Nephron progenitor cell (in vitro differentiated cells): ENCODE results near the gene SLC29A3.

Source experiments
- DNase-seq: peaks from one replicate; pipeline ENCODE4 v3.0.0; 2021
- H3K27ac Mint-ChIP-seq: 2 replicates; pipeline ENCODE4 v1.8.0; 2021; ENCODE audit warnings: mild to moderate bottlenecking, moderate library complexity, mixed read lengths
- H3K27me3 Mint-ChIP-seq: 2 replicates; pipeline ENCODE4 v1.8.0; 2021; ENCODE audit warnings: mild to moderate bottlenecking, low read depth, mixed read lengths; ENCODE audit not compliant: poor library complexity
- H3K36me3 Mint-ChIP-seq: 2 replicates; pipeline ENCODE4 v1.8.0; 2021; ENCODE audit warnings: low read depth, mixed read lengths
- H3K4me1 Mint-ChIP-seq: 2 replicates; pipeline ENCODE4 v1.8.0; 2021; ENCODE audit warnings: mixed read lengths
- H3K4me3 Mint-ChIP-seq: 2 replicates; pipeline ENCODE4 v1.8.0; 2021; ENCODE audit warnings: mild to moderate bottlenecking, moderate library complexity, mixed read lengths
- H3K9me3 Mint-ChIP-seq: 2 replicates; pipeline ENCODE4 v1.8.0; 2021; ENCODE audit warnings: mild to moderate bottlenecking, moderate library complexity, mixed read lengths
- CTCF ChIP-seq: fragments of 200-600 bp; sonication (generic); IDR thresholded peaks from 2 replicates; pipeline ENCODE4 v1.5.0; 2021; ENCODE audit warnings: antibody characterized with exemption

Gene SLC29A3

DNA sequence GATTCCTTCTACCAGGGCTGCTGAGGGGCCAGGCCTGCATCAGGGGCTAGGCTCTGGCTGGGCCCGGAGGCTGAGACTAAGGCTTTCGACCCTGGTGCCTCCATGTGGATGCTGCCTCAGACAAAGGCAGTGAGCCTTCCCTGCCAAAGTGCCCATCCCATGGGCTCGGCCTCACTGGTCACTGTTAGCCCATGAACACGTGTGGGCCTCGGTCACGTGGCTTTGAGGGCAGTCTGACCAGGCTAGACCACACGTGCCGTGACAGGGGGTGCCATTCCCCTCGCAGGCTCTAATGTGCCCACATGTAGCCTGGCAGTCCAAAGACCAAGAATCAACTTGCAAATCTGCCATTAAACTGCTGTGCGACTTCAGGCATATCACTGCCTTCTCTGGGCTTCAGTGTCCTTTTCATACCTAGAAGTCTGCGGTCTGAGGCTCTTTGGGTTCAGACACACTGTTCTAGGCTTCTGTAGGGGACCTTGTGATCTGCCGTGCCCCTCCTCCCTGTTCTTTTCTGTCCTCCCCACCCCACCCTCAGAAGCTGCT, 17.6 kb upstream of the SLC29A3 start:
- H3K9me3 Mint-ChIP-seq: no peaks in the 10 kb centered on the region
- H3K27me3 Mint-ChIP-seq: peaks cover 2% of the 10 kb centered on the region
- no peak for DNase-seq
- H3K36me3 Mint-ChIP-seq: peaks cover 34% of the 10 kb centered on the region
- no peak for TF ChIP-seq CTCF
- peaks cover 2% of the 10 kb centered on the region for H3K4me1 Mint-ChIP-seq
- H3K4me3 Mint-ChIP-seq: no peak overlapping the region
- no peak overlapping the region for H3K27ac Mint-ChIP-seq

- no peak for DNase-seq
- no peak overlapping the region for H3K4me3 Mint-ChIP-seq
- H3K4me1 Mint-ChIP-seq: peaks cover 12% of the 10 kb centered on the region
- peaks cover 29% of the 10 kb centered on the region for H3K36me3 Mint-ChIP-seq
- H3K27me3 Mint-ChIP-seq: peaks cover 2% of the 10 kb centered on the region
- H3K9me3 Mint-ChIP-seq: no peaks in the 10 kb centered on the region
- no peak for TF ChIP-seq CTCF
- H3K27ac Mint-ChIP-seq: no peak overlapping the region
Measured at GRCh38 chr10:71302451-71302850, 16.6 kb upstream of the SLC29A3 start.

- peaks cover 2% of the 10 kb centered on the region for H3K27me3 Mint-ChIP-seq
- H3K9me3 Mint-ChIP-seq: no peaks in the 10 kb centered on the region
- H3K4me1 Mint-ChIP-seq: peaks cover 12% of the 10 kb centered on the region
- H3K36me3 Mint-ChIP-seq: peaks cover 23% of the 10 kb centered on the region
- peak; percentile 47 for TF ChIP-seq CTCF
- H3K27ac Mint-ChIP-seq: no peak overlapping the region
- no peak for DNase-seq
- H3K4me3 Mint-ChIP-seq: no peak overlapping the region
Measured at GRCh38 chr10:71302874-71303568, 16.0 kb upstream of the SLC29A3 start.

- H3K27ac Mint-ChIP-seq: no peak overlapping the region
- H3K9me3 Mint-ChIP-seq: no peaks in the 10 kb centered on the region
- no peak overlapping the region for H3K4me3 Mint-ChIP-seq
- peaks cover 19% of the 10 kb centered on the region for H3K36me3 Mint-ChIP-seq
- H3K4me1 Mint-ChIP-seq: peaks cover 12% of the 10 kb centered on the region
- no peak for DNase-seq
- H3K27me3 Mint-ChIP-seq: peaks cover 2% of the 10 kb centered on the region
- no peak for TF ChIP-seq CTCF
Measured at GRCh38 chr10:71303569-71303907, 15.5 kb upstream of the SLC29A3 start.

DNA sequence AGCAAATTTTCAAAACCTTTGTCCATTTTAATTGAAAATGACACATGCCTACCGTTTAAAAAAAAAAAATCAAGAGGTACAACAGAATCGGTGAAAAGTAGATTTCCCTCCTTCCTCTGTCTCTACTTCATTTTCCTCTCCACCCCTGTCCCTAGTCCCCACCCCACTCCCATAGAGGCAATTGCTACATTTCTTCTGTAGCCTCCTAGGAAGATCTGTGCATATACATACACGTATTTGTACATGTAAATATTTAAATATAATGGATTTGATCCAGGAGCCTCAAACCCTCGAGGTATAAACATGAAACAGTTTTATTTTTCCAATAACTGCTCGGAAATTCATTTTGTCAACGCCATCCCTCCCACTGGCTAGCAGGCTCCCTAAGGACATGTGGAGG, 14.1 kb upstream of the SLC29A3 start:
- H3K27me3 Mint-ChIP-seq: peaks cover 10% of the 10 kb centered on the region
- H3K27ac Mint-ChIP-seq: no peak overlapping the region
- no peak overlapping the region for H3K4me3 Mint-ChIP-seq
- DNase-seq: no peak
- H3K9me3 Mint-ChIP-seq: no peaks in the 10 kb centered on the region
- peaks cover 18% of the 10 kb centered on the region for H3K4me1 Mint-ChIP-seq
- peaks cover 9% of the 10 kb centered on the region for H3K36me3 Mint-ChIP-seq
- TF ChIP-seq CTCF: no peak

DNA sequence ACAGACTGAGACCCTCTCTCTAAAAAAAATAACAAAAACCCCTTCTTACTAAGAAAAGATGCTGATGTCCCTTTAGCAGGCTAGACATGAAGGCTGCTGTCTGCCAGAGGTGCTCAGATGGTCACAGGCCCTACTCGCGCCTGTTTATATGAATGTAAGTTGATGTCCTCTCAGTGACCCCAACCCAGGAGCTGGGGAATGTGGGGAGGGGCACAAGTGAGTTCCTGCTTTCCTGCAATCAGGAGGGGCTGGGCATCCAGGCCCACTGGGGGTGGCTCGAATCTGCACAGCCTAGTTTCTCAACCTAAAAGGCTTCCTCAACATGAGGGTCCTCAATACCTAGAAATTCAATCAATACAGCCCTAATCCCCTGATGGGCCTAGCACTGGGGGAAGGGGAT, 12.1 kb upstream of the SLC29A3 start:
- no peak for DNase-seq
- TF ChIP-seq CTCF: no peak
- H3K9me3 Mint-ChIP-seq: no peaks in the 10 kb centered on the region
- H3K27me3 Mint-ChIP-seq: peaks cover 16% of the 10 kb centered on the region
- H3K4me1 Mint-ChIP-seq: peaks cover 28% of the 10 kb centered on the region
- H3K27ac Mint-ChIP-seq: peak overlapping the region; percentile 45
- H3K36me3 Mint-ChIP-seq: peaks cover 4% of the 10 kb centered on the region
- no peak overlapping the region for H3K4me3 Mint-ChIP-seq
